ENCODE data around the gene RGS7.

- TF ChIP-seq, protein P1, sequence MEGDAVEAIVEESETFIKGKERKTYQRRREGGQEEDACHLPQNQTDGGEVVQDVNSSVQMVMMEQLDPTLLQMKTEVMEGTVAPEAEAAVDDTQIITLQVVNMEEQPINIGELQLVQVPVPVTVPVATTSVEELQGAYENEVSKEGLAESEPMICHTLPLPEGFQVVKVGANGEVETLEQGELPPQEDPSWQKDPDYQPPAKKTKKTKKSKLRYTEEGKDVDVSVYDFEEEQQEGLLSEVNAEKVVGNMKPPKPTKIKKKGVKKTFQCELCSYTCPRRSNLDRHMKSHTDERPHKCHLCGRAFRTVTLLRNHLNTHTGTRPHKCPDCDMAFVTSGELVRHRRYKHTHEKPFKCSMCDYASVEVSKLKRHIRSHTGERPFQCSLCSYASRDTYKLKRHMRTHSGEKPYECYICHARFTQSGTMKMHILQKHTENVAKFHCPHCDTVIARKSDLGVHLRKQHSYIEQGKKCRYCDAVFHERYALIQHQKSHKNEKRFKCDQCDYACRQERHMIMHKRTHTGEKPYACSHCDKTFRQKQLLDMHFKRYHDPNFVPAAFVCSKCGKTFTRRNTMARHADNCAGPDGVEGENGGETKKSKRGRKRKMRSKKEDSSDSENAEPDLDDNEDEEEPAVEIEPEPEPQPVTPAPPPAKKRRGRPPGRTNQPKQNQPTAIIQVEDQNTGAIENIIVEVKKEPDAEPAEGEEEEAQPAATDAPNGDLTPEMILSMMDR (IDR thresholded peaks at IDR 0.05; ENCODE audit: low read depth, low read length), result no peak
- TF ChIP-seq MAX (IDR thresholded peaks at IDR 0.05; ENCODE audit: low read depth, low read length) (no peak), MYC (IDR thresholded peaks at IDR 0.05; ENCODE audit: low read depth, low read length) (no peak)
Observed at GRCh38 chr1:241139047-241139446, 218.0 kb downstream of the RGS7 start.
